Measurements from ENCODE around the gene PACSIN1.

- TF ChIP-seq CTCF (IDR thresholded peaks at IDR 0.05) (no peak), POLR2A (IDR thresholded peaks at IDR 0.05) (no peak), POLR2AphosphoS5 (IDR thresholded peaks at IDR 0.05) (no peak)
These were observed 9.4 kb downstream of the PACSIN1 start for GRCh38 chr6:34475238-34475682.
